Fibroblast of the aortic adventitia (primary cell): ENCODE measurements around the gene HBD. TPM values are rescaled to one million over a fixed set of nuclear protein-coding genes. Genes with fewer than 3 reads are reported as not detected.

Experiments
- DNase-seq: peaks from one replicate; pipeline ENCODE4 v3.0.0-alpha.2; 2010; ENCODE audit warnings: low read depth
- H3K4me3 ChIP-seq: 2 replicates; pipeline ENCODE4 v1.5.1; 2011; ENCODE audit warnings: low read depth, mild to moderate bottlenecking, control low read depth, low read length, moderate library complexity
- CTCF ChIP-seq: IDR thresholded peaks from 2 replicates; pipeline ENCODE4 v1.5.1; 2011; ENCODE audit warnings: mild to moderate bottlenecking, low read length, control low read depth, inconsistent platforms; ENCODE audit not compliant: insufficient read depth
- total RNA-seq: library from RNA; depleted of rRNA; stranded (reverse); fragments of >200 nt; gene quantifications from 2 replicates; pipeline ENCODE4 v1.2.3, GENCODE V29; 2012; ENCODE audit warnings: low replicate concordance

Gene HBD
- total RNA-seq, 1 donor, result not detected

- no peak for TF ChIP-seq CTCF
- DNase-seq, result no peak
- H3K4me3 ChIP-seq, result no peak overlapping the region
These were observed 38.2 kb downstream of the HBD start for GRCh38 chr11:5196067-5196466.

- no peak for TF ChIP-seq CTCF
- DNase-seq, result no peak
- H3K4me3 ChIP-seq, result no peak overlapping the region
These were observed 41.5 kb downstream of the HBD start for GRCh38 chr11:5192738-5193137.

- H3K4me3 ChIP-seq, result no peak overlapping the region
- DNase-seq, result no peak
- no peak for TF ChIP-seq CTCF
These were observed 46.1 kb downstream of the HBD start for GRCh38 chr11:5188201-5188600.

Other genes with a start within 250 kb of the HBD start
- gene OR51L1, start 239.6 kb downstream of the HBD start, total RNA-seq, result 0.33 TPM in 1 of 2 replicates, not detected in the other
- gene OR52J3, start 188.0 kb downstream of the HBD start, total RNA-seq, result not detected in 2 replicates
- not detected in 2 replicates for gene OR52E2, start 174.9 kb downstream of the HBD start, total RNA-seq
- gene OR52E1, start 164.9 kb downstream of the HBD start, total RNA-seq, result not detected in 2 replicates
- not detected in 2 replicates for gene OR52A5, start 96.1 kb downstream of the HBD start, total RNA-seq
- not detected in 2 replicates for gene OR52A1, start 79.7 kb downstream of the HBD start, total RNA-seq
- gene OR51V1, start 33.8 kb downstream of the HBD start, total RNA-seq, result not detected in 2 replicates
- not detected in 2 replicates for gene HBB, start 7.4 kb downstream of the HBD start, total RNA-seq
- not detected in 2 replicates for gene HBG1, start 15.4 kb upstream of the HBD start, total RNA-seq
- not detected in 2 replicates for gene HBG2, start 20.3 kb upstream of the HBD start, total RNA-seq
- not detected in 2 replicates for gene HBE1, start 35.5 kb upstream of the HBD start, total RNA-seq
- 0.18 TPM in 1 of 2 replicates, not detected in the other for gene OR51B4, start 67.5 kb upstream of the HBD start, total RNA-seq
- gene OR51B2, start 89.8 kb upstream of the HBD start, total RNA-seq, result not detected in 2 replicates
- gene OR51B5, start 109.0 kb upstream of the HBD start, total RNA-seq, result not detected in 2 replicates
- gene OR51B6, start 117.0 kb upstream of the HBD start, total RNA-seq, result not detected in 2 replicates
- under 0.01 TPM in 1 of 2 replicates, not detected in the other for gene OR51M1, start 149.3 kb upstream of the HBD start, total RNA-seq
- not detected in 2 replicates for gene OR51Q1, start 187.6 kb upstream of the HBD start, total RNA-seq
- 0.09 TPM in 1 of 2 replicates, not detected in the other for gene OR51I1, start 207.0 kb upstream of the HBD start, total RNA-seq
- gene OR51I2, start 214.8 kb upstream of the HBD start, total RNA-seq, result not detected in 2 replicates